HG02981 (cell line): Measurements from ENCODE around the gene UGT1A6.
"Not testable (repeated sequence)": the region's sequence is repeated elsewhere in the genome, so short reads cannot be mapped to it uniquely, and the experiment has no call there.

Experiments used
- ATAC-seq: cut with Tn5 transposase; IDR thresholded peaks from one replicate; pipeline ENCODE4 v1.9.1; 2021; ENCODE audit warnings: mild to moderate bottlenecking, moderate library complexity; ENCODE audit not compliant: unreplicated experiment

The UGT1A6 gene

DNA sequence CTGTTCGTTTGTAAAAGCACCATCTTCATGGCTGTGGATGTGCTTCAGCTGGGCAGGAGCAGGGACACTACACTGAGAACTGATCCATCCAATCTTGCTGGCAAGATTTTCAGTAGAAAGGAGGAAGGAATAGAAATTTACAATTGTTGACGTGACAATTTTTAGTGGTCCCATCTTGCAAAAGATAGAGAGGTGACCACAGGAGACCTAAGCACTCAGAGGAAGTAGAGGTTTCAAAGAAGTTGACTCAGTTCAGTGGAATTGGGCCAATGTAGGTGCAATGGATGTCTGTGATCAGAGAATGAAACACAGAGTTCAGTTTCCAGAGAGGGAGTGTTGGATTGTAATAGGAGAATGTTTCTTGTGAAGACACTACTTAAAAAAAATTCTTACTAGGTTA is 21.4 kb downstream of the UGT1A6 start:
- ATAC-seq = no peak

DNA sequence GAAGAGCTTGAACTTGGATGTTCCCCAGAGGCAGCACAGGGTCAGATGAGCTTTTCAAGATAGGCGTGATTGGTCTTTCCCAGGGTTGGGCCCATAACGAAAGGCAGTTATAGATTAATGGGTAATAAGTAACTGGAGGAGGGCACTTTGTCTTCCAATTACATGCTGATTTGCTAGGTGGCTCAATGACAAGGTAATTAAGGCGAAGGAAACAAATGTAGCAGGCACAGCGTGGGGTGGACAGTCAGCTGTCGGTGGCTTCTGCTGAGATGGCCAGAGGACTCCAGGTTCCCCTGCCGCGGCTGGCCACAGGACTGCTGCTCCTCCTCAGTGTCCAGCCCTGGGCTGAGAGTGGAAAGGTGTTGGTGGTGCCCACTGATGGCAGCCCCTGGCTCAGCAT is 25.9 kb downstream of the UGT1A6 start, which contains the start of gene UGT1A4:
UGT1A4 (plus strand) TSS at position 185 of the 400 bp plus-strand sequence; CDS start at position 270, 85 bp downstream.
- no peak for ATAC-seq

- ATAC-seq = no peak
These were observed 36.1 kb downstream of the UGT1A6 start, which contains the start of gene UGT1A3 for GRCh38 chr2:233728723-233729301. Gene UGT1A3, plus strand, starts transcription at chr2:233729042. Its CDS starts 85 bp downstream, at chr2:233729127.

GRCh38 chr2:233736868-233737653 is 44.4 kb downstream of the UGT1A6 start:
- not testable (repeated sequence) for ATAC-seq

DNA sequence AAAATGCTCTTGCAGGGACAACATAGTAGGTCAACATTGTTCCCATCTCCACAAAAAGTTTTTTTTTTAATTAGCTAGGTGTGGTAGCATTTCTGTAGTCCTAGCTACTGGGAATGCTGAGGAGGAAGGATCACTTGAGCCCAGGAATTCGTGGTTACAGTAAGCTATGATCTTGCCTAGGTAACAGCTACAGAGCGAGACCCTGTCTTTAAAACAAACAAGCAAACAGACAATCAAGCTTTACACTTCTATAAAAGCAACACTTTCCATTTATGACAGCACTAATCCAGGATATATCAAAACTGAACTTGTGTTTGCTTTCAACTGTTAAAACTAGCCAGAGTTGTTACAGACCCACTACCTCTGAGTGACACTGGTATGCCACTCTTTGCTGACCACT is 48.2 kb downstream of the UGT1A6 start:
- ATAC-seq = no peak

DNA sequence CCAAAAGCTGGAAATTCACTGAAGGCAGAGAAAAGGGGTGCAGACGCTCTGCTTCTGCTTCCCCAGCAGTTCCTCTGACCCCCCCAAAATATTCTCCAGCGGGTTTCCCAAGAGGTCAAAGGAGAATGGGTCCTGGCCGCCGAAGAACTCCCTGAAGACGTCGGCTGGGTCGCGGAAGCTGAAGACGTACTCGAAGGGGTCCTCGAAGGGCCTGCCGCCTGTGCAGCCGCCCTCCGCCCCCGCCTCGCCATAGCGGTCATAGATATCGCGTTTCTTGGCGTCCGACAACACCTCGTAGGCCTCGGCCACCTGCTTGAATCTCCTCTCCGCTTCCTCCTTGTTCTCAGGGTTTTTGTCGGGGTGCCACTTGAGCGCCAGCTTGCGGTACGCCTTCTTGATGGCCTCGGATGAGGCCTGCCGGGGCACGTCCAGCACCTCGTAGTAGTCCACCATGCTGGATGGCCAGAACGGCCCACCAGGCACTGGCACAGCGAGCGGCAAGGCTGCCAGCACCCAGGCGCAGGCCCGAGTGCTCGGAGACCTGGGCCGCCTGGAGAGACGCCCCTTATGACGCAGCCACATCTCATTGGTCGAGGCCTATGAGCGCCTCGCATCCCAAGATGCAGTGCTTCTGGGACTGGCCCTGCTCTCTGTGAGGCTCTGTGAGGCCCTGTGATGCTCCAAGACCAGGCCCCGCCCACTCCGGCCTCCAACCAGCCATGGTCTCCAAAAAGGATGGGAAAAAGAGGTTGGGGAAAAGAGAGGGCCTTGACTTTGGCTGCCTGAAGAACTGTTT is 51.0 kb downstream of the UGT1A6 start:
- no peak for ATAC-seq

GRCh38 chr2:233745073-233745755 is 52.5 kb downstream of the UGT1A6 start:
- ATAC-seq = no peak

GRCh38 chr2:233745838-233746237 is 53.1 kb downstream of the UGT1A6 start:
- not testable (repeated sequence) for ATAC-seq

DNA sequence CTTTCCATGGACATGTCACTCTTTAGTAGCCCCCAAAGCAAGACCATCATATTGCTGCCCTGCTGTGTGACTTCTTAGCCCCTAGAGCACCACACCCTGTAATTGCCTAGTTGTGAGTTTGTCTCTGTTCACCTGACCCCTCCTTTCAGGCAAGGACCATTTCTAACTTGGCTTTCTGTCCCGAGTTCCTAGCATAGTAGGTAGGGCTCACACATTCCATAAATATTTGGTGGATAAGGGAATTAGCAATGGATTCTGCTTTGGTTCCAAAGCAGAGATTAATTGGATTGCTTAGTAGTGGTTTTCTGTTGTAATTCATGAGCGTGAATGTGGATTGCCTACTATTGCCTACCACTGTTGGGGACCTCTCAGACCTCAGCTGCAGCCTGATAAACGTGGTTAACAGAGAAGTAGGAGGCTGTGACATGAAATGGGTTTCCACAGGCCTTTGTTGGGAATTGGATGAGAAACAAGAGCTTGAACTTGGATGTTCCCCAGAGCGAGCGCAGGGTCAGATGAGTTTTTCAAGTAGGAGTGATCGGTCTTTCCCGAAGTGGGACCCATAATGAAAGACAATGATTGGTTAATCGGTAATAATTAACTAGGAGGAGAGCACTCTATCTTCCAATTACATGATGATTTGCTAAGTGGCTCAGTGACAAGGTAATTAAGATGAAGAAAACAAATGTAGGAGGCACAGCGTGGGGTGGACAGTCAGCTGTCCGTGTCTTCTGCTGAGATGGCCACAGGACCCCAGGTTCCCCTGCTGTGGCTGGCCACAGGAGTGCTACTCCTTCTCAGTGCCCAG is 54.0 kb downstream of the UGT1A6 start:
- ATAC-seq = no peak

- no peak for ATAC-seq
These were observed 54.5 kb downstream of the UGT1A6 start for GRCh38 chr2:233747283-233747544.

GRCh38 chr2:233750689-233751088 is 58.0 kb downstream of the UGT1A6 start:
- not testable (repeated sequence) for ATAC-seq

- ATAC-seq = not testable (repeated sequence)
These were observed 58.7 kb downstream of the UGT1A6 start for GRCh38 chr2:233751212-233752009.

DNA sequence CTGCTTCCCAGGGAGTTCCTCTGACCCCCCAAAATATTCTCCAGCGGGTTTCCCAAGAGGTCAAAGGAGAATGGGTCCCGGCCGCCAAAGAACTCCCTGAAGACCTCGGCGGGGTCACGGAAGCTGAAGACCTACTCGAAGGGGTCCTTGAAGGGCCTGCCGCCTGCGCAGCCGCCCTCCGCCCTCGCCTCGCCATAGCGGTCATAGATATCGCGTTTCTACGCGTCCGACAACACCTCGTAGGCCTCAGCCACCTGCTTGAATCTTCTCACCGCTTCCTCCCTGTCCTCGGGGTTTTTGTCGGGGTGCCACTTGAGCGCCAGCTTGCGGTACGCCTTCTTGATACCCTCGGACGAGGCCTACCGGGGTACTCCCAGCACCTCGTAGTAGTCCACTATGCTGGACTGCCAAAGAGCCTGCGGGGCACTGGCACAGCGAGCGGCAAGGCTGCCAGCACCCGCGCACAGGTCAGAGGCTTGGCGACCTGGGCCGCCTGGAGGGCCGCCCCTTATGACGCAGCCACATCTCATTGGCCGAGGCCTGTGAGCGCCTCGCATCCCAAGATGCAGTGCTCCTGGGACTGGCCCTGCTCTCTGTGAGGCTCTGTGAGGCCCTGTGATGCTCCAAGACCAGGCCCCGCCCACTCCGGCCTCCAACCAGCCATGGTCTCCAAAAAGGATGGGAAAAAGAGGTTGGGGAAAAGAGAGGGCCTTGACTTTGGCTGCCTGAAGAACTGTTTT is 62.4 kb downstream of the UGT1A6 start:
- ATAC-seq = no peak

GRCh38 chr2:233756429-233757081 is 63.9 kb downstream of the UGT1A6 start:
- no peak for ATAC-seq

GRCh38 chr2:233758141-233758540 is 65.5 kb downstream of the UGT1A6 start:
- no peak for ATAC-seq

- ATAC-seq = no peak
These were observed 66.2 kb downstream of the UGT1A6 start for GRCh38 chr2:233758849-233759248.

DNA sequence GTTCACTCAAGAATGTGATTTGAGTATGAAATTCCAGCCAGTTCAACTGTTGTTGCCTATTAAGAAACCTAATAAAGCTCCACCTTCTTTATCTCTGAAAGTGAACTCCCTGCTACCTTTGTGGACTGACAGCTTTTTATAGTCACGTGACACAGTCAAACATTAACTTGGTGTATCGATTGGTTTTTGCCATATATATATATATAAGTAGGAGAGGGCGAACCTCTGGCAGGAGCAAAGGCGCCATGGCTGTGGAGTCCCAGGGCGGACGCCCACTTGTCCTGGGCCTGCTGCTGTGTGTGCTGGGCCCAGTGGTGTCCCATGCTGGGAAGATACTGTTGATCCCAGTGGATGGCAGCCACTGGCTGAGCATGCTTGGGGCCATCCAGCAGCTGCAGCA is 67.4 kb downstream of the UGT1A6 start, which contains the start of gene UGT1A1:
UGT1A1 (plus strand) TSS at position 228 of the 400 bp plus-strand sequence; CDS start at position 246, 18 bp downstream.
- ATAC-seq = no peak
